ENCODE data around the gene PDXDC1.
"Not testable (repeated sequence)": the region's sequence is repeated elsewhere in the genome, so short reads cannot be mapped to it uniquely, and the experiment has no call there.

GRCh38 chr16:14996702-14997101 is 21.9 kb downstream of the PDXDC1 start:
- not testable (repeated sequence) for TF ChIP-seq CTCF (IDR thresholded peaks at IDR 0.05; ENCODE audit: low read depth, low read length); EZH2phosphoT487 (IDR thresholded peaks at IDR 0.05; ENCODE audit: low read depth)

All from OCI-LY3 (cell line).